NOMO-1 treated with DMSO at 0.1 percent for 48 hours (cell line): ENCODE data around the gene PRR5L.
"Not testable (repeated sequence)": the region's sequence is repeated elsewhere in the genome, so short reads cannot be mapped to it uniquely, and the experiment has no call there.

Experiments
- DNase-seq: peaks from one replicate; lab custom pipeline; 2025; ENCODE audit not compliant: unreplicated experiment; lab: John Stamatoyannopoulos, UW

Gene PRR5L

GRCh38 chr11:36487619-36488018 is 191.5 kb downstream of the PRR5L start:
- peak; percentile 34 for DNase-seq

DNA sequence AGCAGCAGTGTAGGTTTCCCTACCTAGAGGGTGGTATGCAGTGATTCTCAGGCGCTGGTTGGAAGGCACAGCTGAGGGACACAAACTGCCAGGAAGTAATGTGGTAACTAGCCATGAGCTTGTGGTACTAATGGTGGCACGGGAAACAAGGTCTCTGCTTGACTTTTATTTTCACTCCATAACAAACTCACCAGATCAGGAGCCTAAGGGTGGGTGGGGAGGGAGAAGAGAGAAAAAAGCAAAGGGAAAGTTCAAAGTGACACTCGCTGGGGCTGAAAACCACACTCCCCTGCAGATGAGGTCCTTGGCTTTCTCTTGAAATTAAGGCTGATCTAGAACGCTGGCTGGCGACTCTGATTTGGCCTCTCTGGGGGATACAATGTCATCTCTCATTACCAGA is 192.0 kb downstream of the PRR5L start:
- DNase-seq, result peak; percentile 2

GRCh38 chr11:36490026-36490806 is 194.1 kb downstream of the PRR5L start:
- no peak for DNase-seq

GRCh38 chr11:36492724-36493304 is 196.7 kb downstream of the PRR5L start:
- DNase-seq, result peak; percentile 49

DNA sequence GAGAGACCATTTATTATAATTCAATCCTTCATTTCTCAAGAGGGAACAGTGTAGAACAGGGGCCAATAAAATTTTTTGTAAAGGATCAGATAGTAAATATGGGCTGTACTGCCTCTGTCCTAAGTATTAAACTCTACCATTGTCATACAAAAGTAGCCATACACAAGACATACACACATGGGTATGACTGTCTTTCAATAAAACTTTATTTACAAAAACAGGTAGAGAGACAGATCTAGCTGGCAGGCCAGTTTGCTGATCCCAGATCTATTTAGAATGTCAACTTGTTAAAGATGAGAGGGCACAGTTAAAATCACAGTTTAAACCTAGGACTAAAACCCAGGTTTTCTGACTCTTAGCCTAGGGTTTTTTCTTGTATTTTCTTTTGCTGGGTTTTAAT is 197.2 kb downstream of the PRR5L start:
- no peak for DNase-seq

- no peak for DNase-seq
Measured at GRCh38 chr11:36498721-36499120, 202.6 kb downstream of the PRR5L start.

- DNase-seq, result no peak
Measured at GRCh38 chr11:36499315-36499714, 203.2 kb downstream of the PRR5L start.

- DNase-seq, result peak; percentile 93
Measured at GRCh38 chr11:36500315-36500721, 204.2 kb downstream of the PRR5L start.

GRCh38 chr11:36501236-36501635 is 205.1 kb downstream of the PRR5L start:
- DNase-seq, result no peak

DNA sequence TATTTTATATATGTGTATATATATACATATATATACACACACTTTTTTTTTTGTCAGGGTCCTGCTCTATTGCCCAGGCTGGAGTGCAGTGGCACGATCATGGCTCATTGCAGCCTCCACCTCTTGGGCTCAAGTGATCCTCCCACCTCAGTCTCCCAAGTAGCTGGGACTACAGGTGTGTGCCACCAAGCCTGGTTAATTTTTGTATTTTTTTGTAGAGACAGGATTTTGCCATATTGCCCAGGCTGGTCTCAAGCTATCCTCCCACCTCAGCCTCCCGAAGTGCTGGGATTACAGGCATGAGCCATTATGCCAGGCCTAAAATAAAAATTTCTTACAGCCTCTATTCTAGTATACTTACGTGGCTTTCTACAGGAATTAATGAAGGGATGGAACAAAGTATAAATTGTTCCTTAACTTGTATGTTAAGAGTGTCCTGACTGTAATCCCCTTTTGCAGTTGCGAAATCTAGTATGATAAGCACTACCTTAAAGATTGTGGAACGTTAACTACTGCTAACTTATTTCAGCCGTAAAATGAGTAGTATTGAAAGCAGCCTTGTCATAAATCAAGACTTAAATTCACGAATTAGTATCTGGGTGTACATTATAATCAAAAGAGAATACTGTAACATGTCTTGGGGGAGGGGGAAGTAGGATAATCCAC is 211.9 kb downstream of the PRR5L start:
- DNase-seq, result peak; percentile 6

DNA sequence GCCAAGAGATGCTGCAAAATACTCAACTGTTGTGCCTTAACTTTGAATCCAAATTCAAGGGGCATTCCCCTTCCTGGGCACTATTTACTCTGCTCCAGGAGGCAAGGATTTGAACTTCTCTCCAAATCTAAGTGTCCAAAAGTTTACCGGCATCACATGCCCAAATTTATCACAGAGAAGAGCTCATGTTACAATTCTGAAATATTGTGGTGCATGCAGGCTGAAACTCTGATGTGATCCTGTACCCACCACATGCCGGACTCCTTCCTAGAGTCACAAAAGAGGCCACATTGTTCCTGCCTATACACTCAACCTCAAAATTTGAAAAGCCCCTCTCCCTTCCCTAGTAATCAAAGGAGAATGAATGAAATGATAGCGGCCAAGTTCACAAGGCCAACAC is 212.7 kb downstream of the PRR5L start:
- no peak for DNase-seq

GRCh38 chr11:36509201-36509639 is 213.1 kb downstream of the PRR5L start:
- DNase-seq, result peak; percentile 31

- peak; percentile 82 for DNase-seq
Measured at GRCh38 chr11:36509694-36510593, 213.9 kb downstream of the PRR5L start, which contains the start of gene TRAF6. Gene TRAF6, minus strand, starts transcription at chr11:36510272. Its CDS starts 8,757 bp downstream, at chr11:36501515.

DNA sequence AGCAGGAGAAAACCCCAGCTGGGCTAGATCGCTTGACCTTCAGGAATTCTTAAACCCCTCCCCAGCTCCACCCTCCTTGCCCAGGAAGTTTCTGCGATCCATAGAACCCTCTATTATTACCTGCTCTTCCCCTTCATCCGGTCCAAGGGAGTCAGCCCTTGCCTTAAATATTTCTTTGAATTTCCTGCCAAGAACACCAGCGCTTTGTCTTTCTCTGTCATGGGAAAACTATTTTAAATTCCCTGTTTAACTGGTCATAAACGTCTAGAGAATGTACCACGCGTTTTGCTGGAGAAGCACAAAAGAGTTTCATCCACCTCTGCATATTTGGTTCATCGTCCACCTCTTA is 214.5 kb downstream of the PRR5L start:
- no peak for DNase-seq

GRCh38 chr11:36511062-36511461 is 215.0 kb downstream of the PRR5L start:
- DNase-seq, result not testable (repeated sequence)

DNA sequence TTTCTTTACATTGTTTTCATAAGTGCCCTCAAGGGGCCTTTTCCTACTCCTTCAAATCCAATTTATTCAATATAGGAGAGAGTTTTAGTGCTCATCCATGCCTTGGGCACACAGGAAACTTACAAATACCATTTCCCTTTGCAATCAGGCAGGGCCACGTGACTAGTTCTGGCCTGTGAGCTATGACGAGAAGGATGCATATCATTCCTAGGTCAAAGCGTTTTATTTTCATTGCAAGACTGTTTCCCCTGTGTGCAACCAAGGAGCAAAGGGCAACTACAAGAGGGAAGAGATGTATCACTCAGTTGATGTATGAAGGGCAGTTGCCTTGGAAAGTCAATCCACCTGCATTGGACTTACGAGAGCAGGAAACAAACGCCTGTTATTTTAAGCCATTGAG is 215.9 kb downstream of the PRR5L start:
- no peak for DNase-seq

- DNase-seq, result no peak
Measured at GRCh38 chr11:36513965-36514364, 217.9 kb downstream of the PRR5L start.
